D721Med (cell line): ENCODE measurements around the gene ZNF784.

ENCODE experiments used
- DNase-seq: peaks from one replicate; pipeline ENCODE4 v3.0.0; 2011; ENCODE audit warnings: low spot score; ENCODE audit not compliant: insufficient read length
- FAIRE-seq: peaks from 2 replicates; lab custom pipeline; 2011; peaks lifted over from hg19 to GRCh38; lab: Jason Lieb, UNC
- CTCF ChIP-seq: IDR thresholded peaks from 2 replicates; pipeline ENCODE4 v1.5.1; 2012; ENCODE audit warnings: mild to moderate bottlenecking, control low read depth; ENCODE audit not compliant: insufficient read depth; ENCODE audit errors: missing control alignments

The ZNF784 gene

GRCh38 chr19:55669418-55670279 is 45.3 kb upstream of the ZNF784 start:
- no peak for FAIRE-seq
- TF ChIP-seq CTCF, result no peak
- DNase-seq, result no peak

GRCh38 chr19:55668603-55669348 is 44.4 kb upstream of the ZNF784 start:
- DNase-seq (no peak), FAIRE-seq (no peak)
- TF ChIP-seq CTCF, result no peak

- TF ChIP-seq CTCF, result no peak
- no peak for DNase-seq
- FAIRE-seq, result no peak
Measured at GRCh38 chr19:55667958-55668357, 43.6 kb upstream of the ZNF784 start.

- no peak for TF ChIP-seq CTCF
- no peak for DNase-seq
- no peak for FAIRE-seq
Measured at GRCh38 chr19:55667511-55667910, 43.1 kb upstream of the ZNF784 start.

GRCh38 chr19:55667006-55667381 is 42.6 kb upstream of the ZNF784 start:
- no peak for DNase-seq
- TF ChIP-seq CTCF, result no peak
- FAIRE-seq, result no peak

- FAIRE-seq, result no peak
- no peak for TF ChIP-seq CTCF
Measured at GRCh38 chr19:55666343-55667005, 42.1 kb upstream of the ZNF784 start.

More at GRCh38 chr19:55666343-55667005, 42.1 kb upstream of the ZNF784 start:
- DNase-seq, result no peak
